ENCODE data around the gene MDH1B. TPM values are rescaled to one million over a fixed set of nuclear protein-coding genes. Genes with fewer than 3 reads are reported as not detected.
"Not testable (repeated sequence)": the region's sequence is repeated elsewhere in the genome, so short reads cannot be mapped to it uniquely, and the experiment has no call there.

Gene MDH1B
- total RNA-seq: under 1 TPM in 1 of 2 donors, not detected in 1; 0.45 TPM

- Mint-ChIP-seq H3K36me3 (peaks cover 9% of the 10 kb centered on the region), H3K4me3 (peak within 1 kb of the TSS; percentile 93), H3K9me3 (no peaks in the 10 kb centered on the region), H3K27ac (peak within 1 kb of the TSS; percentile 90 to 91), H3K4me1 (ENCODE audit: low read depth in 2 of 2) (peaks cover 17 to 29% of the 10 kb centered on the region in 2 donors), H3K27me3 (peaks cover 2 to 6% of the 10 kb centered on the region in 2 donors)
- ATAC-seq (peak; percentile 92 to 95), DNase-seq (ENCODE audit: low spot score) (peak; percentile 92)
Measured at GRCh38 chr2:206765242-206766056, at the start of gene MDH1B, which contains the start of gene FASTKD2. TSS of gene MDH1B (minus strand) at chr2:206765328. CDS start at chr2:206765271, 57 bp downstream. TSS of gene FASTKD2 (plus strand) at chr2:206765606. CDS start at chr2:206766694, 1,088 bp downstream.

GRCh38 chr2:206814498-206814897 lies 49.4 kb upstream of the MDH1B start:
- ATAC-seq (no peak), DNase-seq (ENCODE audit: low spot score) (no peak)
- Mint-ChIP-seq H3K4me1 (ENCODE audit: low read depth in 2 of 2) (no peaks in the 10 kb centered on the region), H3K27me3 (peaks cover 2 to 9% of the 10 kb centered on the region in 2 donors), H3K36me3 (no peaks in the 10 kb centered on the region), H3K9me3 (no peaks in the 10 kb centered on the region), H3K4me3 (no peak overlapping the region), H3K27ac (no peak overlapping the region)

DNA sequence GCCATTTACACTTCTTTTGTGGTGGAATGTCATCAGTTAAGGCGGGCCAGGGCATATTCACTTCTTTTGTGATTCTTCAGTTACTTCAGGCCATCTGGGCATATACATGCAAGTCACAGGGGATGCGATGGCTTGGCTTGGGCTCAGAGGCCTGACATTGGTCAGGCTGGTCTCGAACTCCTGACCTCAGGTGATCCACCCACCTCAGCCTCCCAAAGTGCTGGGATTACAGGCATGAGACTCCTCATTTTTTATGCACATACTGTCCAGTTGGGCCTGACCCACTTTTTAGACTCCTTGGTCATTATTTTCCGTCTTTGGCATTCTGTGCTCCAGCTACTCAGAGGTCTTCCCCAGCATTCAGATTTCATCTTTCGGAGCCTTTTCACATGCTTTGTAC lies 47.3 kb upstream of the MDH1B start:
- not testable (repeated sequence) for H3K36me3 Mint-ChIP-seq; DNase-seq (ENCODE audit: low spot score); H3K27me3 Mint-ChIP-seq; H3K4me1 Mint-ChIP-seq (ENCODE audit: low read depth in 2 of 2); H3K4me3 Mint-ChIP-seq; H3K27ac Mint-ChIP-seq; ATAC-seq; H3K9me3 Mint-ChIP-seq

- not testable (repeated sequence) for H3K27ac Mint-ChIP-seq; H3K27me3 Mint-ChIP-seq; H3K36me3 Mint-ChIP-seq; DNase-seq (ENCODE audit: low spot score); ATAC-seq; H3K4me3 Mint-ChIP-seq; H3K4me1 Mint-ChIP-seq (ENCODE audit: low read depth in 2 of 2); H3K9me3 Mint-ChIP-seq
Measured at GRCh38 chr2:206807624-206808023, 42.5 kb upstream of the MDH1B start.

GRCh38 chr2:206805887-206806607 lies 40.9 kb upstream of the MDH1B start:
- no peak overlapping the region for H3K27ac Mint-ChIP-seq
- DNase-seq (ENCODE audit: low spot score): no peak

DNA sequence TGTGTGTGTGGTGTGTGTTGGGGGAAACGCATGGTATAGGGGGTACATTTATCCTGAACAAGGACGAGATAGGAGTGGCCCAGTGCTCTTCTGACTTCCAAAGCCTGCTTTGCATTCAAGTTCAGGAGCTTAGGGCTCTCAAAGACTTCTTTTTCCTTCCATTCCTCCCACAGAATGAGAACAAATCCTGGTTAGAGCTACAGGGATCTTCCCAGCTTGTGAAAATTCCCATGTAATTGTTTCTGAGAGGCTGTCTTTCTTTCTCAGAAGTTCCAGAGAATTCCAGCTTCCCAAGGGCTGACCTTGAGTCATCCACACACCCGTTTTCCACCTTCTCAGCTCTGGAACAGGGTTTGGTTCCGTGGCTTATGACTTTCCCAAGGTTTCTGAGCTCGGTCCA lies 39.2 kb upstream of the MDH1B start:
- Mint-ChIP-seq H3K4me1 (ENCODE audit: low read depth in 2 of 2) (peaks cover 6 to 10% of the 10 kb centered on the region in 2 donors), H3K27me3 (no peaks in the 10 kb centered on the region), H3K36me3 (no peaks in the 10 kb centered on the region), H3K9me3 (no peaks in the 10 kb centered on the region), H3K4me3 (no peak overlapping the region), H3K27ac (no peak overlapping the region)
- ATAC-seq: no peak
- DNase-seq (ENCODE audit: low spot score): no peak

More at GRCh38 chr2:206805887-206806607, 40.9 kb upstream of the MDH1B start:
- H3K4me1 Mint-ChIP-seq (ENCODE audit: low read depth in 2 of 2): no peaks in the 10 kb centered on the region
- H3K27me3 Mint-ChIP-seq: no peaks in the 10 kb centered on the region
- no peaks in the 10 kb centered on the region for H3K9me3 Mint-ChIP-seq
- H3K4me3 Mint-ChIP-seq: no peak overlapping the region
- ATAC-seq: no peak
- H3K36me3 Mint-ChIP-seq: no peaks in the 10 kb centered on the region

- H3K9me3 Mint-ChIP-seq: no peaks in the 10 kb centered on the region
Measured at GRCh38 chr2:206802654-206803514, 37.8 kb upstream of the MDH1B start.

DNA sequence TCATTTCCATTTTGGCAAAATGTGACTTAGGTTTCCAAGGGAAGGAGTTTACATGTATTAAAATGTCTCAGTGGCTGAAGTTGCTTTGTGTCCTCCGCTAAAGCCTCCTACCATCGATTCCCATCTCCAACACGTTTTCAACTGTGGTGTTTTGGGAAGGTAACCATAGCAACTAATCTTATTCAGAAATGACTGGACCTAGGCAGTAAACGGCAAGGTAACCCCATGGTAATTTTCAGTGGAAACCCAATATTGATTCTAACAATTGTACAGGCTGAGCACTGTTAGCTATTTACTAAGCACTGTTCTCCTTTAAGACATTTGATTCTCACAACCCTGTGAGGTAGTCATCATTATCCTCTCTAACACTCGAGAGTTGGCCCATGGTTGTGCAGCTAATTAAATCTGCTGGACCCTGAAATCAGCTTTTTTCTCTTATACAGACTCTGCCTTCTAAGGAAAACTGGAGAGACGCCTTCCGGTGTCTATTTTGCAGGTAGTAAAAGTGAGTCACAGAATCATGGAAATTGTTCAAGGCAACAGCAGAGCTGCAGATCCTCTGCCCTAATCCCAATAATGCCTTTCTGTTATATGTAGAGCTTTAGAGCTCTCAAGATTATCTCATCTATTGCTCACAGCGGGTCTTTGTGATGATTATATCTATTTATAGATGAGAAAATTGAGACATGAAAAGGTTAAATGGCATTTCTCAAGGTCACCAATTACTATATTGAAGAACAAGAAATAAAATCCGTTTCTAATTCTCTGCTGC lies 36.5 kb upstream of the MDH1B start:
- Mint-ChIP-seq H3K27me3 (no peaks in the 10 kb centered on the region), H3K36me3 (no peaks in the 10 kb centered on the region), H3K4me1 (ENCODE audit: low read depth in 2 of 2) (peaks cover 14 to 19% of the 10 kb centered on the region in 2 donors), H3K4me3 (no peak overlapping the region), H3K9me3 (no peaks in the 10 kb centered on the region), H3K27ac (no peak overlapping the region)
- DNase-seq (ENCODE audit: low spot score) (no peak), ATAC-seq (no peak)

More at GRCh38 chr2:206802654-206803514, 37.8 kb upstream of the MDH1B start:
- Mint-ChIP-seq H3K4me1 (ENCODE audit: low read depth in 2 of 2) (peaks cover 13 to 17% of the 10 kb centered on the region in 2 donors), H3K27me3 (no peaks in the 10 kb centered on the region), H3K4me3 (no peak overlapping the region), H3K27ac (no peak overlapping the region), H3K36me3 (no peaks in the 10 kb centered on the region)
- no peak for DNase-seq (ENCODE audit: low spot score)
- peak; percentile 21 to 32 for ATAC-seq

- no peaks in the 10 kb centered on the region for H3K9me3 Mint-ChIP-seq
- no peaks in the 10 kb centered on the region for H3K27me3 Mint-ChIP-seq
- no peaks in the 10 kb centered on the region for H3K36me3 Mint-ChIP-seq
- DNase-seq (ENCODE audit: low spot score): no peak
- peak overlapping the region in 1 of 2 donors; percentile 69 for H3K27ac Mint-ChIP-seq
- peaks cover 14 to 19% of the 10 kb centered on the region in 2 donors for H3K4me1 Mint-ChIP-seq (ENCODE audit: low read depth in 2 of 2)
- ATAC-seq: peak; percentile 28 to 56
- H3K4me3 Mint-ChIP-seq: peak overlapping the region; percentile 23
Measured at GRCh38 chr2:206800506-206801417, 35.6 kb upstream of the MDH1B start.

GRCh38 chr2:206799083-206799482 lies 34.0 kb upstream of the MDH1B start:
- ATAC-seq (peak; percentile 68 to 76), DNase-seq (ENCODE audit: low spot score) (no peak)
- peaks cover 14 to 19% of the 10 kb centered on the region in 2 donors for H3K4me1 Mint-ChIP-seq (ENCODE audit: low read depth in 2 of 2)
- H3K9me3 Mint-ChIP-seq: no peaks in the 10 kb centered on the region
- H3K27ac Mint-ChIP-seq: peak overlapping the region; percentile 48 to 66
- H3K4me3 Mint-ChIP-seq: no peak overlapping the region
- no peaks in the 10 kb centered on the region for H3K36me3 Mint-ChIP-seq
- no peaks in the 10 kb centered on the region for H3K27me3 Mint-ChIP-seq

DNA sequence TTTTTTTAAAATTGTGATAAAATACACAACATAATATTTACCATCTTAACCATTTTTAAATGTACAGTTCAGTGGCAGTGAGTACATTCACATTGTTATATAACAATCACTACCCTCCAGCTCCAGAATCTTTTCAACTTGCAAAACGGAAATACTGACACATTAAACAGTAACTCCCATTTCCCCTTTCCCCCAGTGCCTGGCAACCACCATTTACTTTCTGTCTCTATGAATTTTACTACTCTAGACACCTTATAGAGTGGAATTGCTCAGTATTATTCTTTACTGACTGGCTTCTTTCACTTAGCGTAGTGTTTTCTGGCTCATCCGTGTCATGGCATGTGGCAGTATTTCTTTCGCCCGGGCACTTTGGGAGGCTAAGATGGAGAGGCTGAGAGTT lies 32.9 kb upstream of the MDH1B start:
- ATAC-seq (no peak), DNase-seq (ENCODE audit: low spot score) (no peak)
- Mint-ChIP-seq H3K4me3 (no peak overlapping the region), H3K36me3 (no peaks in the 10 kb centered on the region), H3K4me1 (ENCODE audit: low read depth in 2 of 2) (peaks cover 14 to 19% of the 10 kb centered on the region in 2 donors), H3K27ac (no peak overlapping the region), H3K9me3 (no peaks in the 10 kb centered on the region), H3K27me3 (no peaks in the 10 kb centered on the region)

DNA sequence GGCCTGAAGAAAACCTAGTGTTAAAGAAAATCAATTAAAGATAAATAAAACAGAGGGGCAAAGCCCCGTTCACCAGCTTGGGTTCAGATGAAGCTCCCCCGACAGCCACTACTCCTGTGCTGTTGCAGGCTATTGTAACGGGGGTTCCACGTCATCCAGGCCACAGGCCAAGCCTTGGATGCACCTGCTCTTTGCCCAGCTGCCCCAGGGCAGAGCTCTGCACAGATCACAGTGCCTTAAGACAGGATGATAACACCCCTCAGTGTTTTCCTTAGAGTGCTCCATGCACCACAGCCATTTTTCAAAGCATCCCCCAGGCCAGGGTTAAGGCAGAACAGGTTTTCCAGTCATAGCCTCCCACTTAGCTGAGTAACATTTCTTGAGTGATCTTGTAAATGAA lies 32.2 kb upstream of the MDH1B start:
- H3K4me3 Mint-ChIP-seq: no peak overlapping the region
- H3K4me1 Mint-ChIP-seq (ENCODE audit: low read depth in 2 of 2): peaks cover 14 to 19% of the 10 kb centered on the region in 2 donors
- H3K9me3 Mint-ChIP-seq: no peaks in the 10 kb centered on the region
- DNase-seq (ENCODE audit: low spot score): no peak
- no peak for ATAC-seq
- H3K27ac Mint-ChIP-seq: no peak overlapping the region
- H3K27me3 Mint-ChIP-seq: no peaks in the 10 kb centered on the region
- H3K36me3 Mint-ChIP-seq: peaks cover under 1% of the 10 kb centered on the region
